Stomach (tissue), 9 donors: Measurements from ENCODE around the gene NPAS3. TPM values are rescaled to one million over a fixed set of nuclear protein-coding genes. Genes with fewer than 3 reads are reported as not detected.

Source experiments
- DNase-seq, 2 donors: peaks; one replicate each; pipeline versions ENCODE4 v3.0.0 to v3.0.0-alpha.2; 2013 to 2019
- H3K27ac ChIP-seq, 5 donors: fragments of 200-600 bp in 4 of 5; sonication (generic) in 4 of 5; one replicate each; pipeline ENCODE4 v1.5.1; 2013 to 2019; ENCODE audit warnings: mild to moderate bottlenecking in 1 of 5, moderate library complexity in 1 of 5
- H3K27me3 ChIP-seq, 3 donors: fragments of 200-600 bp; sonication (generic); one replicate each; pipeline ENCODE4 v1.5.1; 2017 to 2019; ENCODE audit warnings: mixed run types in 1 of 3
- H3K36me3 ChIP-seq, 4 donors: fragments of 200-600 bp; sonication (generic); 1 replicate in 3 of 4; 2 replicates in 1 of 4; pipeline ENCODE4 v1.5.1; 2016 to 2019
- H3K4me1 ChIP-seq, 4 donors: fragments of 200-600 bp; sonication (generic); one replicate each; pipeline ENCODE4 v1.5.1; 2016 to 2019
- H3K4me3 ChIP-seq, 4 donors: fragments of 200-600 bp; sonication (generic) in 3 of 4; one replicate each; pipeline ENCODE4 v1.5.1; 2016 to 2019; ENCODE audit warnings: mild to moderate bottlenecking in 1 of 4
- H3K9me3 ChIP-seq, 4 donors: fragments of 200-600 bp; sonication (generic); one replicate each; pipeline ENCODE4 v1.5.1; 2016 to 2019
- CTCF ChIP-seq, 7 experiments: fragments of 450-650 bp in 4 of 7; fragments of 200-600 bp in 3 of 7; sonication (generic) in 3 of 7; IDR thresholded peaks; one replicate each; pipeline ENCODE4 v1.5.1; 2016 to 2019; ENCODE audit warnings: antibody characterized with exemption in 7 of 7, control low read depth in 2 of 7, mild to moderate bottlenecking in 1 of 7
- EP300 ChIP-seq: sonication (generic); formaldehyde crosslinking; IDR thresholded peaks from one replicate; pipeline ENCODE4 v1.6.1; 2017; ENCODE audit warnings: antibody characterized with exemption
- POLR2A ChIP-seq, 4 donors: fragments of 450-650 bp; IDR thresholded peaks; one replicate each; pipeline ENCODE4 v1.6.1; 2016; ENCODE audit warnings: antibody characterized with exemption in 4 of 4, control low read depth in 2 of 4, mild to moderate bottlenecking in 1 of 4, moderate library complexity in 1 of 4
- POLR2AphosphoS5 ChIP-seq, 3 donors: sonication (generic); formaldehyde crosslinking; IDR thresholded peaks; one replicate each; pipeline ENCODE4 v1.6.1; 2016; ENCODE audit warnings: antibody characterized with exemption in 3 of 3
- WGBS, 5 donors: extraction: QIAGEN DNeasy Blood & Tissue Kit in 3 of 5; methylation state at CpG; one replicate each; pipeline versions ENCODE4 v1.1.5 to v1.1.7; 2013 to 2018; 5-methylcytosine and 5-hydroxymethylcytosine counted together
- intact Hi-C: fragments of 100-400 bp; cut with DNase I; formaldehyde crosslinking; loops from one replicate; pipeline ENCODE4 v1.15.1; 2023; ENCODE audit warnings: low total_unique reads
- polyA plus RNA-seq, 3 donors: library from polyadenylated mRNA; stranded (reverse); fragments of 200-250 nt; gene quantifications; one replicate each; pipeline ENCODE4 v1.2.3, GENCODE V29; 2013
- total RNA-seq, 5 donors: library from RNA; depleted of rRNA; stranded (reverse); fragments of >200 nt; gene quantifications; one replicate each; pipeline versions ENCODE4 v1.1.0 to v1.2.3, GENCODE V29; 2014 to 2016
- donor health status: healthy with polysubstance abuse.
- donor health status: Bipolar disorder and iron deficiency.
- donor health status: healthy.

The NPAS3 gene
- total and polyA plus RNA-seq, 8 donors = under 0.01 to 7.9 (median 0.76) TPM; not detected in 1

- no peaks in the 10 kb centered on the region for H3K36me3 ChIP-seq
- no peak overlapping the region for H3K27ac ChIP-seq
- TF ChIP-seq EP300 (no peak), POLR2AphosphoS5 (IDR thresholded peaks at IDR 0.05) (no peak), POLR2A (IDR thresholded peaks at IDR 0.05) (no peak), CTCF (IDR thresholded peaks at IDR 0.05) (no peak)
- no peak overlapping the region for H3K4me3 ChIP-seq
- DNase-seq = no peak
- WGBS, 5 donors = 81 to 86% (median 84%) methylated on average over 2 of the region's 2 CpGs
- H3K27me3 ChIP-seq = no peaks in the 10 kb centered on the region
- intact Hi-C loops = no loop called here
- H3K9me3 ChIP-seq = no peaks in the 10 kb centered on the region
- no peaks in the 10 kb centered on the region for H3K4me1 ChIP-seq
Measured at GRCh38 chr14:33598582-33598981, 659.9 kb downstream of the NPAS3 start.

GRCh38 chr14:33602396-33602795 lies 663.7 kb downstream of the NPAS3 start:
- DNase-seq = peak in 1 of 2 donors; percentile 37
- WGBS, 5 donors = 58 to 77% (median 64%) methylated on average over 3 of the region's 3 CpGs
- Histone ChIP-seq H3K4me3 (no peak overlapping the region), H3K27ac (no peak overlapping the region), H3K4me1 (no peaks in the 10 kb centered on the region), H3K9me3 (no peaks in the 10 kb centered on the region), H3K36me3 (no peaks in the 10 kb centered on the region), H3K27me3 (no peaks in the 10 kb centered on the region)
- no peak for TF ChIP-seq POLR2A (IDR thresholded peaks at IDR 0.05)
- TF ChIP-seq POLR2AphosphoS5 (IDR thresholded peaks at IDR 0.05) = no peak
- TF ChIP-seq CTCF (IDR thresholded peaks at IDR 0.05) = no peak
- TF ChIP-seq EP300 = no peak
- intact Hi-C loops = no loop called here

- H3K27me3 ChIP-seq = no peaks in the 10 kb centered on the region
- H3K4me1 ChIP-seq = no peaks in the 10 kb centered on the region
- no peak overlapping the region for H3K27ac ChIP-seq
- no peaks in the 10 kb centered on the region for H3K36me3 ChIP-seq
- no peak overlapping the region for H3K4me3 ChIP-seq
- intact Hi-C loops = no loop called here
- no peaks in the 10 kb centered on the region for H3K9me3 ChIP-seq
- WGBS, 5 donors = 55 to 82% (median 79%) methylated on average over 3 of the region's 3 CpGs
- no peak for TF ChIP-seq EP300
- no peak for TF ChIP-seq CTCF (IDR thresholded peaks at IDR 0.05)
- no peak for TF ChIP-seq POLR2A (IDR thresholded peaks at IDR 0.05)
- TF ChIP-seq POLR2AphosphoS5 (IDR thresholded peaks at IDR 0.05) = no peak
- DNase-seq = no peak
Measured at GRCh38 chr14:33606591-33606990, 667.9 kb downstream of the NPAS3 start.

GRCh38 chr14:33609582-33609981 lies 670.9 kb downstream of the NPAS3 start:
- Histone ChIP-seq H3K36me3 (no peaks in the 10 kb centered on the region), H3K27ac (no peak overlapping the region), H3K4me1 (no peaks in the 10 kb centered on the region), H3K4me3 (no peak overlapping the region), H3K27me3 (no peaks in the 10 kb centered on the region), H3K9me3 (no peaks in the 10 kb centered on the region)
- WGBS, 5 donors = 71 to 83% (median 76%) methylated on average over 6 of the region's 6 CpGs
- TF ChIP-seq CTCF (IDR thresholded peaks at IDR 0.05) = no peak
- TF ChIP-seq EP300 = no peak
- no peak for TF ChIP-seq POLR2AphosphoS5 (IDR thresholded peaks at IDR 0.05)
- TF ChIP-seq POLR2A (IDR thresholded peaks at IDR 0.05) = no peak
- DNase-seq = no peak
- intact Hi-C loops = no loop called here
